ENCODE measurements around the gene NPY5R. TPM values are rescaled to one million over a fixed set of nuclear protein-coding genes. Genes with fewer than 3 reads are reported as not detected.

The NPY5R gene
- total RNA-seq, 4 donors from 2014 or later = 2.8 to 4.8 (median 3.2) TPM; not detected in 1

GRCh38 chr4:163356104-163356503 lies 12.4 kb downstream of the NPY5R start:
- no peak for TF ChIP-seq CTCF (IDR thresholded peaks at IDR 0.05)

GRCh38 chr4:163367651-163368050 lies 24.0 kb downstream of the NPY5R start:
- DNase-seq (ENCODE audit: low spot score) (no peak), ATAC-seq (ENCODE audit: low FRiP score) (no peak)
- TF ChIP-seq CTCF (IDR thresholded peaks at IDR 0.05) = no peak

More at GRCh38 chr4:163356104-163356503, 12.4 kb downstream of the NPY5R start:
- no peak for ATAC-seq (ENCODE audit: low FRiP score)
- DNase-seq (ENCODE audit: low spot score) = no peak

GRCh38 chr4:163372029-163372428 lies 28.3 kb downstream of the NPY5R start:
- TF ChIP-seq CTCF (IDR thresholded peaks at IDR 0.05) = no peak
- no peak for ATAC-seq (ENCODE audit: low FRiP score)
- no peak for DNase-seq (ENCODE audit: low spot score)

GRCh38 chr4:163378661-163379060 lies 35.0 kb downstream of the NPY5R start:
- ATAC-seq (ENCODE audit: low FRiP score) (no peak), DNase-seq (ENCODE audit: low spot score) (no peak)
- no peak for TF ChIP-seq CTCF (IDR thresholded peaks at IDR 0.05)

GRCh38 chr4:163380703-163381102 lies 37.0 kb downstream of the NPY5R start:
- DNase-seq (ENCODE audit: low spot score) = no peak
- ATAC-seq (ENCODE audit: low FRiP score) = no peak
- no peak for TF ChIP-seq CTCF (IDR thresholded peaks at IDR 0.05)

GRCh38 chr4:163382178-163382869 lies 38.6 kb downstream of the NPY5R start:
- no peak for TF ChIP-seq CTCF (IDR thresholded peaks at IDR 0.05)
- ATAC-seq (ENCODE audit: low FRiP score) (no peak), DNase-seq (ENCODE audit: low spot score) (no peak)

- DNase-seq (ENCODE audit: low spot score) (no peak), ATAC-seq (ENCODE audit: low FRiP score) (no peak)
- TF ChIP-seq CTCF (IDR thresholded peaks at IDR 0.05) = no peak
Measured at GRCh38 chr4:163384434-163384833, 40.7 kb downstream of the NPY5R start.
